Uterus (tissue), 4 donors: ENCODE data around the gene PRTN3. TPM values are rescaled to one million over a fixed set of nuclear protein-coding genes. Genes with fewer than 3 reads are reported as not detected.
"Not testable (repeated sequence)": the region's sequence is repeated elsewhere in the genome, so short reads cannot be mapped to it uniquely, and the experiment has no call there.

Experiments used
- DNase-seq, 2 donors: peaks; one replicate each; pipeline ENCODE4 v3.0.0-alpha.2; 2019 to 2020
- H3K27ac ChIP-seq, 2 donors: fragments of 200-600 bp; sonication (generic); 1 replicate in 1 of 2; 2 replicates in 1 of 2; pipeline ENCODE4 v1.5.1; 2016 to 2018
- H3K27me3 ChIP-seq, 2 donors: fragments of 200-600 bp; sonication (generic); one replicate each; pipeline ENCODE4 v1.5.1; 2018 to 2019; ENCODE audit warnings: control low read depth in 1 of 2
- H3K36me3 ChIP-seq, 2 donors: fragments of 200-600 bp; sonication (generic); one replicate each; pipeline ENCODE4 v1.5.1; 2019; ENCODE audit warnings: control low read depth in 1 of 2
- H3K4me1 ChIP-seq, 2 donors: fragments of 200-600 bp; sonication (generic); one replicate each; pipeline ENCODE4 v1.5.1; 2018 to 2019; ENCODE audit warnings: control low read depth in 1 of 2
- H3K4me3 ChIP-seq, 2 donors: fragments of 200-600 bp; sonication (generic); 1 replicate in 1 of 2; 2 replicates in 1 of 2; pipeline ENCODE4 v1.5.1; 2018 to 2019; ENCODE audit warnings: mild to moderate bottlenecking in 1 of 2
- H3K9me3 ChIP-seq, 2 donors: fragments of 200-600 bp; sonication (generic); one replicate each; pipeline ENCODE4 v1.5.1; 2019; ENCODE audit warnings: control low read depth in 1 of 2
- CTCF ChIP-seq, 4 experiments: fragments of 200-600 bp in 2 of 4; fragments of 450-650 bp in 2 of 4; sonication (generic) in 2 of 4; IDR thresholded peaks; one replicate each; pipeline ENCODE4 v1.5.1; 2016 to 2019; ENCODE audit warnings: antibody characterized with exemption in 4 of 4, mild to moderate bottlenecking in 2 of 4, moderate library complexity in 1 of 4
- POLR2A ChIP-seq, 2 donors: fragments of 450-650 bp; IDR thresholded peaks; one replicate each; pipeline ENCODE4 v1.6.1; 2016; ENCODE audit warnings: antibody characterized with exemption in 2 of 2, mild to moderate bottlenecking in 1 of 2, moderate library complexity in 1 of 2
- intact Hi-C: fragments of 100-400 bp; cut with DNase I; formaldehyde crosslinking; loops from one replicate; pipeline ENCODE4 v1.15.1; 2023; ENCODE audit warnings: low total_unique reads
- total RNA-seq, 4 donors: library from RNA; depleted of rRNA in 3 of 4; stranded (reverse); fragments of >200 nt in 3 of 4; gene quantifications; one replicate each; pipeline versions ENCODE4 v1.1.0 to v1.2.4, GENCODE V29; 2014 to 2023
- donor health status: DM: yes; HTN: yes; CAD: no.

PRTN3 gene
- total RNA-seq, 4 donors from 2014 or later, result 2.9 TPM; not detected in 3

GRCh38 chr19:876780-877314 is 36.0 kb downstream of the PRTN3 start:
- Histone ChIP-seq H3K4me1 (peaks cover 0 to 8% of the 10 kb centered on the region in 2 donors), H3K27me3 (no peaks in the 10 kb centered on the region), H3K4me3 (no peak overlapping the region), H3K27ac (no peak overlapping the region), H3K9me3 (no peaks in the 10 kb centered on the region), H3K36me3 (no peaks in the 10 kb centered on the region)
- TF ChIP-seq POLR2A (IDR thresholded peaks at IDR 0.05) (no peak), CTCF (IDR thresholded peaks at IDR 0.05) (no peak)
- no peak for DNase-seq
- intact Hi-C loops, result no loop called here

GRCh38 chr19:877992-878660 is 37.3 kb downstream of the PRTN3 start:
- H3K36me3 ChIP-seq, H3K27ac ChIP-seq, H3K4me3 ChIP-seq, DNase-seq, H3K4me1 ChIP-seq, intact Hi-C loops, H3K27me3 ChIP-seq, H3K9me3 ChIP-seq: not testable (repeated sequence)

GRCh38 chr19:878751-879561 is 38.2 kb downstream of the PRTN3 start:
- DNase-seq, H3K36me3 ChIP-seq, intact Hi-C loops, H3K4me3 ChIP-seq, H3K9me3 ChIP-seq, H3K4me1 ChIP-seq, H3K27me3 ChIP-seq, H3K27ac ChIP-seq: not testable (repeated sequence)

GRCh38 chr19:879711-880438 is 39.1 kb downstream of the PRTN3 start:
- intact Hi-C loops, result no loop called here
- Histone ChIP-seq H3K27me3 (no peaks in the 10 kb centered on the region), H3K9me3 (no peaks in the 10 kb centered on the region), H3K4me1 (no peaks in the 10 kb centered on the region), H3K36me3 (no peaks in the 10 kb centered on the region), H3K4me3 (no peak overlapping the region), H3K27ac (no peak overlapping the region)
- TF ChIP-seq POLR2A (IDR thresholded peaks at IDR 0.05) (no peak), CTCF (IDR thresholded peaks at IDR 0.05) (no peak)
- no peak for DNase-seq

GRCh38 chr19:881385-882071 is 40.7 kb downstream of the PRTN3 start:
- Histone ChIP-seq H3K36me3 (no peaks in the 10 kb centered on the region), H3K4me1 (no peaks in the 10 kb centered on the region), H3K27ac (no peak overlapping the region), H3K27me3 (no peaks in the 10 kb centered on the region), H3K9me3 (no peaks in the 10 kb centered on the region), H3K4me3 (no peak overlapping the region)
- no peak for TF ChIP-seq CTCF (IDR thresholded peaks at IDR 0.05)
- TF ChIP-seq POLR2A (IDR thresholded peaks at IDR 0.05), result no peak
- DNase-seq, result no peak
- intact Hi-C loops, result no loop called here
